Dedifferentiated amniotic fluid mesenchymal stem cell (primary cell): ENCODE results near the gene CCDC74A.
"Not testable (repeated sequence)": the region's sequence is repeated elsewhere in the genome, so short reads cannot be mapped to it uniquely, and the experiment has no call there.

ENCODE experiments used
- DNase-seq: peaks from one replicate; pipeline ENCODE4 v3.0.0-alpha.2; 2016; ENCODE audit errors: extremely low spot score

CCDC74A gene

DNA sequence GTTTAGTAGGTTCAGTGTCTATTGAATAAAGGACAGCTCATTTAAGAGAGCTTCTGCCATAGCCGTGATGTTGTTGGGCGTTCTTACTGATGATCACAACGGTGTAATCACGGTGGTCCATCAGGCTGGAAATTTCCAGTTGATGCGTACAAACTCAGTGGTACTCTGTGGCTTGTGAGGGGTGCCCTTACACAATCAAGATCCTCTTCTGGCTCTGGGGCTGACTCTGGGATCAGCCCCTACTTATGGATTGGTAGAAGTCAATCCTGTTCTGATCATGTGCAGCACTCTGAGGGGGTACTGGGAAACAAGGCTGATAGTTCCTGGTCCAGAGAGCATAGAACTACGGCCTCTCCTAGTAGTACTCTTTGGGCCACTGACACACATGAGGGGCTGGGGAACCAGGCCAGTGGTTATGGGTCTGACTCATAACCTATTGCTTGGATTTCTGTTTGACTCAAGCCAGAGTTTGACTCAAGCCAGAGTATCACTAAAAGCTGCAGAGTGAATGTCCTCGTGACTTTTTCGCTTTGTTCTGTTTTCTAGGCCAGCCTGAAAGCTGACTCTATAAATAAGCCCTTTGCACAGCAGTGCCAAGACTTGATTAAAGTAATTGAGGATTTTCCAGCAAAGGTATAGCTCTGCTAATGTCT, 29.2 kb upstream of the CCDC74A start:
- not testable (repeated sequence) for DNase-seq

DNA sequence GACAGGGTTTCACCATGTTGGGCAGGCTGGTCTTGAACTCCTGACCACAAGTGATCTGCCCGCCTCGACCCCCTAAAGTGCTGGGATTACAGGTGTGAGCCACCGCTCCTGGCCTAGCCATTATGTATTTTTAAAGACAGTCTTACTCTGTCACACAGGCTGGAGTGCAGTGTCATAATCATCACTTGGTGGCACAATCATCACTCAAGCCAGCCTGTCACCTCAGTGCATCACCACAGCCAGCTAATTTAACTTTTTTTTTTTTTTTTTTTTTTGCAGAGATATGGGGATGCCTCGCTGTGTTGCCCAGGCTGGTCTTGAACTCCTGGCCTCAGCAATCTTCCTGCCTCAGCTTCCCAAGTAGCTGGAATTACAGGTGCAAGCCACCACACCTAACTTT, 24.1 kb upstream of the CCDC74A start:
- DNase-seq, result not testable (repeated sequence)

DNA sequence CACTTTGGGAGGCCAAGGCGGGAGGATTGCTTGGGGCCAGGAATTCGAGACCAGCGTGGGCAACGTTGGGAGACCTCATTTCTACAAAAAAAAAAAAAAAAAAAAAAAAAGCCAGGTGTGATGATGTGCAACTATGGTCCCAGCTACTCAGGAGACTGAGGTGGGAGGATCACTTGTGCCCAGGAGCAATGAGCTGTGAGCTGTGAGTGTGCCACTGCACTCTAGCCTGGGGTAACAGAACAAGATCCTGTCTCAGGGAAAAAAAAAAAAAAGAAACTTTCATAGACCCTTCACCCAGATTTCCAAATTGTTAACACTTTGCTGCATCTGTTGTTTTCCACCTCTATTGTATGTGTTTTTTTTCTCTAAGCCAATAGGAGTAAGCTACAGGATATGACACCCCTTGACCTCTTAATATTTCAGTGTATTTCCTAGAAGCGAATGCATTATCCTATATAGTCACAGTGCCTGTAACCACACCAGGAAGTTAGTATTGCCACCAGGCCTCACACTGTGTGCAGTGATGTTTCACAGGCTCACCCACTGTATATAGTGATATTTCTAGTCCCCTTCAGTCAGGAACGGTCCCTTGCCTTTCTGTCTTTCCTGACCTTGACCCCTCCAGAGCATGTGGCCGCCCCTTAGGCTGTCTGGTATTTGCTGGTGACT, 23.5 kb upstream of the CCDC74A start:
- DNase-seq, result not testable (repeated sequence)

DNA sequence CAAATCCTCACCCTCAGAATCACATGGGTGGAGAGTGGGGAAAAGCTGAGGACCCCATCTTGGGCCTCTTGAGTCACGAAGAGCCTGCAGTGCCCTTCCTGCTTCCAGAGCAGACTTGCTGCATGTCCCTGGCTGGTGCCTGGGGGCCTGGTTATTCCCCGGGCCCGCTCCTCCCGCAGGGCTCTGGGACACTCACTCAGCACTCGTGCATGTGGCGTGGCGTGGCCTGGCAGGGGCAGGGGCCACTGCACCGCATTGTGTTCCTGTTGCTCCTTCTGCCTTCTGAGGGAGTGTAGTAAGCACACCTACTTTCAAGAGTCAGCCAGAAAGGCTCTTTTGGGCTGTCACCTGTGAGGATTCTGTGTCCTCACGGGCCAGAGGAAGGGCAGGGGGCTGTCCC, 18.1 kb upstream of the CCDC74A start:
- no peak for DNase-seq

DNA sequence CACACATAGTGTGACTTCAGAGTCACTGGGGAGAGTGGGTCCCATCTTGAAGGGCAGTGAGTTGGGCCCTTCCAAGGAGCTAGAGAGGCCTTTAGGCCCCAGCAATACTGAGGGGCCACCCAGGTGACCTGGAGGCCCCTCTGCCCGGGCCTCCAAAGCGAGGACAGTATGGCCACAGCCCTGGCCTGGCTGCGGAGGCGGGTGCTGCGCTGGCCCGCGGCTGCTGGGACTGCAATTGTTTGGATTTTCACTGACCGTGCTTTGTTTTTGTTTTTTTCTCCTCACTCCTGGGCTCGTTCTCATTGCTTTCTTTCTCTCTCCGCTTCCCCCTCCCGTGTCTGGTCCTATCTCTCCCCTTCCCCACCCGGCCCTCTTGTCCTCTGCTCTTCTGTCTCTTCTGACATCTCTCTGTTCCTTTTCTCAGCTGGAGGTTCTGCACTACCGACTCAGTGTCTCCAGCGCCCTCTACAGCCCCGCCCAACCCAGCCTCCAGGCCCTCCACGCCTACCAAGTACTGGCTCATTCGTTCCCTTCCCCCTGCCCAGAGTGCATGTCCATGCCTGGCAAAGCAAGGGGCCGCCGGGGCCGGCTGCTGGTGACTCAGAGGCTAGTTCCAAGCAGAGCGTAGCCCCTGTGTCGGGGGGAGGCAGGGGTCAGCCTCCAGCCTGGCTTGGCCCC, 16.3 kb upstream of the CCDC74A start:
- DNase-seq, result not testable (repeated sequence)

DNA sequence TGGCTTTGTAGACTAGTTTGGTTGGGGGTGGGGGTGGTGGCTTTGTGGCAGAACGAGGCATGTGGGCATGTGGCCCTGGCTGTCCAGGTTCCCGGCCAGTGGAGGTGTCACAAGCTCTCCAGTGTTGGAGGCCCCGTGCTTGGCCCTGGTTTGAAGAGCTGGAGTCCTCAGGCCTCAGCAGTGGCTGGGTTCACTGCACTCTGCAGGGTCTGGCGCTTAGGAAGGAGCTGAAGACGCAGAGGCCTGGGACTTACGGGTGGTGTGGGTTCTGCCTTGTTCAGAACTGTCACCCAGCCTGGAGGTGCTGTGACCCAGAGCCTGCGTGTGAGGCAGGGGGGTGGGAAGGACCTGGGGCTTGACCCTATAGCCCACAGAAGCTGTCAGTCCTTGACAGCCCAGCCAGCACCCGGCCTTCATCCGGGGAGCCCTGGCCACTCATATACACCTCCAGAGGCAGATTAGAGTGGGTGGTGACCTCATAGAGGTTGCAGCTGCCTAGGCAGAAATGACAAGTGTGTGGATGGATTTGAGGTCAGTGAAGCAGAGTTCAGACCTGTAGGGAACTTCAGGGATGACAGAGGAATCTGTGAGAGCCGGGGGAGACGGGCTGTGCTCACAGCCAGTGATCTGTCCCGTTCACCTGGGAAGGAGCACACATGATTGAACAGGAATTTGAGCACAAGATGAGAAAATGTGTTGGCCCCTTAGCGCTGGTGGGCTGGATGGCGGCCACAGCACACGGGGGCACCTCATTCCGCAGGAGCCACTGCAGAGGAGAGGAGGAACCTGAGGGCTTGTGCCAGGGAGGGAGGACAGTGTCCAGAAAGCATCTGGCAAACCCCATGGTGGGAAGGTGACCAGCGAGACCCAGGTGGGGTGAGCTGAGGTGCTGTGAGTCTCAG, 15.5 kb upstream of the CCDC74A start:
- DNase-seq, result not testable (repeated sequence)

DNA sequence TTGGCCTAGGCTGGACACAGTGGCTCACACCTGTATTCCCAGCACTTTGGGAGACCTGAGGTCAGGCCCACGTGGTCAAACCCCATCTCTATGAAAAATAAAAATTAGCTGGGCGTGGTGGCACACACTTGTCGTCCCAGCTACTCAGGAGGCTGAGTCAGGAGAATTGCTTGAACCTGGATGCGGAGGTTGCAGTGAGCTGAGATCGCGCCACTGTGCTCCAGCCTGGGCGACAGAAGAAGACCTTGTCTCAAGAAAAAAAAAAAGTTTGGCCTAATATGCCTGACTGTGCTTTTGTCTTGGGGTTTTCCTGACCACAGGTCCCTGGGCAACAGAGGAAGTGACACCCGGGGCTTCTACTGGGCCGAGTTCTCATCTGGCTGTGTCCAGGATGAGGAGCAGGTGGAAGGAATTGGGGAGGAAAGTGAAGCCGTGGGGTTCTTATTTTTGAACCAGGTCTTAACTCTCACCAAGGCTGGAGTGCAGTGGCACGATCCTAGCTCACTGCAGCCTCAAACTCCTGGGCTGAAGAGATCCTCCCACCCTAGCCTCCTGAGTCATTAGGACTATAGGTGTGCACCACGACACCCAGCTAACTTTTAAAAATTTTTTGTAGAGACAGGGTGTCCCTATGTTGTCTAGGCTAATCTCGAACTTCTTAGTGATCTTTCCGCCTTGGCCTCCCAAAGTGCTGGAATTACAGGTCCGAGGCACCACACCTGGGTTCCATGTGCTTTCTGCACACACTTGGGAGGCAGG, 13.1 kb upstream of the CCDC74A start:
- not testable (repeated sequence) for DNase-seq

DNA sequence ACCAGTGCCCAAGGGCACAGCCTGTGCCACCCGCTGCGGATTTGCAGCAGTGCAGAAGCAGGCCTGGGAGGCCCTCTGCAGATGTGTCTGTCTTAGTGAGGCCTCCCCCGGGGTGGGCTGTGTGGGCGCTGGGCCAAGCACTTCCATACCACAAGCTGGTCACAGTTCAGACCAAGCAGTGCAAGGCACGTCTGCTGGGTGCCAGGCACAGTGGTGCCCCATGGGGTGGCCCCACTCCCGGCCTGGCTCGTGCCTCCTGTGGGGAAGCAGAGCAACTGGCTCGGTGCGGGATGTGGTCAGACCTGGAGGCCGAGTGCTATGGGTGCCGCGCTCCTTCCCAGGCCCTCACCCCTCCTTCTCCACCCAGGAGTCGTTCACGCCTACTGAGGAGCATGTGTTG, 12.5 kb upstream of the CCDC74A start:
- DNase-seq, result not testable (repeated sequence)

DNA sequence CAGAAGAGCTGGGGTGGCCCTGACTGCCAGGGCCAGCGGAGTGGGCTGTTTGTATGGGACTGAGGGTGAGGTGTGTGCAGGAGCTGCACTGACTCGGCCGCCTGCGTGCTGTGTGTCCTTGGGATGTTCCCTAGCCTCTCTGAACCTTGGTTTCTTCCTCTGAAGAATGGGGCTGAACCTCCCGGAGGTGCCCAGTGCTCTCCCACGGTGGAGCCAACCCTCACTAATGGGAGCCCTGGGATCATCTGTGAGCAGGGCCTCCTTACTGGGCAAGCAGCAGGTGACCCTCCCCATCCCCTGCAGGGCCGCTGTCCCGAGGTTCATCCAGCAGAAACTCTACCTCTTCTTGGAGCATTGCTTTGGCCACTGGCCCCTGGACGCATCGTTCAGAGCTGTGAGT, 11.7 kb upstream of the CCDC74A start:
- DNase-seq, result no peak

DNA sequence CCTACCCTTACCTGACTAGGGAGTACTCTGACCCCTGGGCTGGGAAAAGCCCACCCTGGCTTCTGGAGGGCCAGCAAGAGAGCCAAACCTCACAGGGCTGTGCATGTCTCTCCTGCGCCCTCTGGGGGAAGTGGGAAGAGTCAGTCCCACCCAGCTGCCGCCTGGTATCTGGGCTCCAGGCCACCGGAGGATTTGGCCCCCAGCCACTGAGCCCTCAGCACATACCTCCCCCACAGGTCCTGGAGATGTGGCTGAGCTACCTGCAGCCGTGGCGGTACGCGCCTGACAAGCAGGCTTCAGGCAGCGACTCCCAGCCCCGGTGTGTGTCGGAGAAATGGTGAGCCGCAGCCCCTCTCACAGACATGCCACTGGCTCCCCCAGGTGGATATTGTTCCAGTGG, 11.1 kb upstream of the CCDC74A start:
- DNase-seq, result not testable (repeated sequence)

DNA sequence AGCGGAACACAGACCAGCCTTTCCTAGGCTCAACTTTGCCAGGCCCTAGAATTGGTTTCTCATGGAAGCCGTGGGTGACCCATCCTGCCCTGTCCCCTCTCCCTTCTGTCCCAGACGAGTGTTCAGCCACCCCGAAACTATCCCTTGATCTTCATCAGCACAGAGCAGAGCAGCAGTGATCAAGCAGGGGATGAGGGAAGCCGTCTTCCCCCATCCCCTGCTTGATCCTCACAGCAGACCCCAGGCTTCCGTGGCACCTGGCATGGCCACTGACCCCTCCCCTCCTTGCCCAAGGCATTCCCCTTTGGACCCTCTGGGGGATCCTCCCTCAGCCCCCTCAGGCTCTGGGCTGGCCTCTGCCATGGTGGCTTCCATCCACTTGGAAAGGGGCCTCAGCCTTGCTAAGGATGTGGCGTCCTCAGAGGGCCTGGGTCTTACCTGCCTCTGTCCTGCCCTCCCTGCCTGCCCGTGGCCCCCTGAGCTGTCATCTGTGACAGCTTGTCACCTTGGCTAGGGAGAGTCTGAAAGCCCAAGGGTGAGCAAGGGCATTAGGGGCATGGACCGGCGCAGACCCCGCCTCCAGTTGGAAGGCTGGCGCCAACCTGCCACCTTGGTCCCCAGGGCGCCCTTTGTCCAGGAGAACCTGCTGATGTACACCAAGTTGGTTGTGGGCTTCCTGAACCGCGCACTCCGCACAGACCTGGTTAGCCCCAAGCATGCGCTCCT, 10.4 kb upstream of the CCDC74A start:
- no peak for DNase-seq

DNA sequence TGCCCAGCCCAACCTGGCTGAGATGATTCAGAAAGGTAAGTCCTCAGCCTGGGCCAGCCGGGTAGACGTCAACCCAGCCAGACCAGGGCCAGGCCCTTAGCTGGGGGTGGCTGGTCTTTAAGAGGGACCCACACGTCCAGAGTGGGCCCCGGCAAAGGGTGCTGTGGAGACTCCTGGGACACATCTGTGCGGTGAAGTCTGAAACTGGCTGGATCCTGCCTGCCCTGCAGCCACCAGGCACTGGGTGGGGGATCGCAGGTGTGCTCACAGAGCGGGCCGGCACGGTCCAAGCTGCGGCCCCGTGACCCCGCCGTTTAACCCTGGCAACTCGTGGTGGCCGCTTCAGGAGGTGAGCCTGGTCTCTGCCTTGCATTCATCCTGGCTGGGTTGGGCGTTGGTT, 9.8 kb upstream of the CCDC74A start:
- DNase-seq, result not testable (repeated sequence)

DNA sequence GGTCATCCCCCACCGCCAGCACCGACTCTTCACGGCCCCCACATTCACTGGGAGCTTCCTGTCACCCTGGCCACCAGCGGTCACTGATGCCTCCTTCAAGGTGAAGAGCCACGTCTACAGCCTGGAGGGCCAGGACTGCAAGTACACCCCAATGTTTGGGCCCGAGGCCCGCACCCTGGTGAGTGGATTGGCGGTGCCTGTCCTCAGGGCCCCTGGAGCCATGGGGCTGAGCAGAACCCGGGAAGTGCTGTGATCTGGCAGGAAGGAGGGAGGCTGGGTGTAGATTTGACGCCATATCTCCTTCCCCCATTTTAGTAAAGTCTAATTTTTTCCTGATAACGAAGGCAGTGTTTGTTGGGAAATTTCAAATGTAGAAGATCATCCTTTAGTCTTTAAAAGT, 9.2 kb upstream of the CCDC74A start:
- not testable (repeated sequence) for DNase-seq

DNA sequence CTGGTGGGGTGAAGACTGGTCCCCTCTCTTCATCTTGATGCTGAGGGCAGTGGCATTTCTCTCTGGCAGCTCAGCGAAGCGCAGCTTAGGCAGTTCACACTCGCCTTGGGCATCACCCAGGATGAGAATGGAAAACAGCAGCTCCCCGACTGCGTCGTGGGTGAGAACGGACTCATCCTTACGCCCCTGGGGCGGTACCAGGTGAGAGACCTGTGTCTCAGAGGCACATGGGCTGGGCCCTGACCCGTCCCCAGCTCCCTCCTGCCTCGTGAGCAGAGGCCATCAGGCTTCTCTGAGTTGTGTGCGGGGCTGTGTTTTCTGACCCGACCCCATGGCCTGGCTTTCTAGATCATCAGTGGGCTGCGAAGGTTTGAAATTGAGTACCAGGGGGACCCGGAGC, 8.2 kb upstream of the CCDC74A start:
- DNase-seq, result no peak

DNA sequence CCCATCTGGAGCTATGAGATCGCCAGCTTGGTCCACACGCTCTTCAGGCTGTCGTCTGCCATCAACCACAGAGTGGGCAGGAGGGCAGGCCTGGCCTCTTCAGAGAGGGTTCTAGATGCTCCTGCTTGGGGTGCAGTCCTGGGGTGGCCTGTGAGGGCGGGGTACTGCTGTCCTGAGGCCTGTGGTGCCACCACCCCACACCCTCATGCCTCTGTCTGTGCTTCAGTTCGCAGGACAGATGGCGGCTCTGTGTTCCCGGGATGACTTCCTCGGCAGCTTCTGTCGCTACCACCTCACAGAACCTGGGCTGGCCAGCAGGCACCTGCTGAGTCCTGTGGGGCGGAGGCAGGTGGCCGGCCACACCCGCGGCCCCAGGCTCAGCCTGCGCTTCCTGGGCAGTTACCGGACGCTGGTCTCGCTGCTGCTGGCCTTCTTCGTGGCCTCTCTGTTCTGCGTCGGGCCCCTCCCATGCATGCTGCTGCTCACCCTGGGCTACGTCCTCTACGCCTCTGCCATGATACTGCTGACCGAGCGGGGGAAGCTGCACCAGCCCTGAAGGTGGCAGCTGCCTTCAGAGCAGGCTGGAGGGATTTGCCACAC, 7.7 kb upstream of the CCDC74A start:
- DNase-seq, result not testable (repeated sequence)

DNA sequence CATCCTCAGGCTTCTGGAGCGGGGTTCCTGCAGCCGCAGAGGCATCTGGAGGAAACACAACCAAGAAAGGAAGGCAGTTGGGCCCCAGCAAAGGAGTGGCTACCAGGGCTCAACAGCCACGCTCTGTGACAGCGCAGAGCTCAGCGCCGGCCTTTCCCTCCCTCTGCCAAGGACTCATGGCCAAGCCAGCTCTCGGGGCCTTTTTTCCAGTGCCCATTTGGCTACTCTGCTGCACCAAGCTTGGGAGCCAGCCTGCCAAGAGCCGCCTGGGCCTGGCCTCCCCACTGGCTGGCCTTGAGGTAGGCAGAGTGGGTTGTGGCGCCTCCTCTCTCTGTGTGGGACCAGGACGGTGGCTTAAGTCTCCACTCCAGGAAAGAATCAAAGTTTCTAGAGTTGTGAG, 7.2 kb upstream of the CCDC74A start:
- no peak for DNase-seq

DNA sequence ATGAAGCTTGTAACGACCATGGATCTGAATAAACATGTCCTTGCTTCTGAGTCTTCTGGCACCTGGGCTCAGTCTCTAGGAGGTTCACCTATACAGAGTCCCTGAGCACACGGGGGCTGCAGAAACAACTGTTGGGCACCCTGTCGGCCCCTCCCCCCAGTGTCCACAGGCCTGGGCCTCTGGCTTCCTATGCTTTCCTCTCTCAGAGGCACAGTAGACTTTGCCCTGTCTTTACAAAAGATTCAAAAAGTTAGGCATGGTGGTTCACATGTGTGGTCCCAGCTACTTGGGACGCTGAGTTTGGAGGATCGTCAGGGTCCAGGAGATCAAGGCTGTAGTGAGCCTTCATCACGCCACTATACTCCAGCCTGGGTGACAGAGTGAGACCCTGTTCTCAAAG, 6.2 kb upstream of the CCDC74A start:
- not testable (repeated sequence) for DNase-seq

DNA sequence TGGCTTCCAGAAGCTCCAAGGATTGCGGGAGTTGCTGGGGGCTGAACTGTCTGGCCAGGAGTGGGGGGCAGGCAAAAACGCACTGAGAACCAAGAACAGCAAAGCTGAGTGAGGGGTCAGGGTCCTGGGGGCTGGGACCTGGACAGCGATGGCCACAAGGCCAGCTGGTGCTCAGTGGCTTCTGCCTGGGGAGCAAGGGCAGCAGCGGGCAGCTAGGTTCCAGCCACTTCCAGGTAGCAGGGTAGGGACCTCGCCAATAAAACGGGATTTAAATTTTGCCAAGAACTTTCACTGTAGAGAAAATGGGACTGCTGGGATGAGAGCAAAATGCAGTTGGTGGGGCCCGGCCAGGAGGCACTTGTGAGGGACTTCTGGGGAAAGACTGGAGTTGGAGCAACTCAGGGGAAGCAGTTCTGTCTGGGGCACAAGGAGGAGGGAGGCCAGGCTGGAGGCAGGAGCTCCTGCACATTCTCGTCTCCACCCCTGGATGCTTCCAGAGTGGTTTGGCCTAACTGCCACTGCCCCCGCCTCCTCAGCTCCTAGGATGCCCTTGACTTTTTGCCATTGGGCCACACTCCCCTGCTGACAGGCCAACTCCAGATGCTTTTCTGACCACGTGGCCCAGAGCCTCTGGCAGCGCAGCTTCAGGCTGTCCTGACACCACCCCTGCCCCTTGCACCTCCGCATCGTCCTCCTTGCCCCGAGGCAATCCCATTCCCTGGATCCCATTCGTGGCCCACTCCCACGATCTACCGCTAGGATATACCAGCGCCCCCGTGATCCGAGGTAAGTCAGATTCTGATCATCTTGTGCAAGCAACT, 5.5 kb upstream of the CCDC74A start:
- no peak for DNase-seq

DNA sequence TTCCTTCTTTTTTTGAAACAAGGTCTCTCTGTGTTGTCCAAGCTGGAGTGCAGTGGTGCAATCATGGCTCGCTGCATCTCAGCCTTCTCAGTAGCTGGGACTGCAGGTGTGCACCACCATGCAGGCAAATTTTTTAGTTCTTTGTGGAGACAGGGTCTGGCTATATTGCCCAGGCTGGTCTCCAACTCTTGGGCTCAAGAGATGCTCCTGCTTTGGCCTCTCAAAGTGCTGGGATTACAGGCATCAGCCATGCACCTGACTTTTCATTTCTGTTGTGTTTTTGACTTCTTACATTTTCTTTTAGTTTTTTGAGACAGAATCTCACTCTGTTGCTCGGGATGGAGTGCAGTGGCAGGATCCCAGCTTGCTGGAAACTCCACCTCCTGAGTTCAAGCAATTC, 2.4 kb upstream of the CCDC74A start:
- DNase-seq, result not testable (repeated sequence)
